HEK293T (cell line): ENCODE results near the gene TPR.

Experiments used
- ARNT ChIP-seq: fragments of 450-650 bp; IDR thresholded peaks from 2 replicates; pipeline ENCODE4 v1.6.1; 2017; ENCODE audit warnings: mild to moderate bottlenecking
- BHLHE40 ChIP-seq: fragments of 450-650 bp; IDR thresholded peaks from 2 replicates; pipeline ENCODE4 v1.6.1; 2016; ENCODE audit warnings: mild to moderate bottlenecking, moderate library complexity, borderline replicate concordance
- CTBP1 ChIP-seq: fragments of 450-650 bp; IDR thresholded peaks from 2 replicates; pipeline ENCODE4 v1.6.1; 2016; ENCODE audit warnings: borderline replicate concordance
- FOXA1 ChIP-seq: fragments of 450-650 bp; IDR thresholded peaks from 2 replicates; pipeline ENCODE4 v1.6.1; 2016; ENCODE audit warnings: mild to moderate bottlenecking
- FOXK2 ChIP-seq: fragments of 450-650 bp; IDR thresholded peaks from 2 replicates; pipeline ENCODE4 v1.6.1; 2016; ENCODE audit warnings: mild to moderate bottlenecking
- FOXM1 ChIP-seq: fragments of 450-650 bp; IDR thresholded peaks from 2 replicates; pipeline ENCODE4 v1.6.1; 2017; ENCODE audit warnings: mild to moderate bottlenecking, borderline replicate concordance
- LEF1 ChIP-seq: fragments of 450-650 bp; IDR thresholded peaks from 2 replicates; pipeline ENCODE4 v1.6.1; 2017; ENCODE audit warnings: mild to moderate bottlenecking, borderline replicate concordance
- NFRKB ChIP-seq: fragments of 450-650 bp; IDR thresholded peaks from 2 replicates; pipeline ENCODE4 v1.6.1; 2016; ENCODE audit warnings: mild to moderate bottlenecking, moderate library complexity
- SUZ12 ChIP-seq: fragments of 450-650 bp; IDR thresholded peaks from 2 replicates; pipeline ENCODE4 v1.6.1; 2016; ENCODE audit warnings: mild to moderate bottlenecking

GRCh38 chr1:186275822-186276221 is 99.2 kb downstream of the TPR start:
- TF ChIP-seq FOXM1 (no peak), NFRKB (no peak), FOXK2 (no peak), CTBP1 (no peak), LEF1 (no peak), ARNT (no peak), BHLHE40 (no peak), SUZ12 (no peak), FOXA1 (no peak)
